ENCODE results near the gene GMNC.

Gene GMNC

DNA sequence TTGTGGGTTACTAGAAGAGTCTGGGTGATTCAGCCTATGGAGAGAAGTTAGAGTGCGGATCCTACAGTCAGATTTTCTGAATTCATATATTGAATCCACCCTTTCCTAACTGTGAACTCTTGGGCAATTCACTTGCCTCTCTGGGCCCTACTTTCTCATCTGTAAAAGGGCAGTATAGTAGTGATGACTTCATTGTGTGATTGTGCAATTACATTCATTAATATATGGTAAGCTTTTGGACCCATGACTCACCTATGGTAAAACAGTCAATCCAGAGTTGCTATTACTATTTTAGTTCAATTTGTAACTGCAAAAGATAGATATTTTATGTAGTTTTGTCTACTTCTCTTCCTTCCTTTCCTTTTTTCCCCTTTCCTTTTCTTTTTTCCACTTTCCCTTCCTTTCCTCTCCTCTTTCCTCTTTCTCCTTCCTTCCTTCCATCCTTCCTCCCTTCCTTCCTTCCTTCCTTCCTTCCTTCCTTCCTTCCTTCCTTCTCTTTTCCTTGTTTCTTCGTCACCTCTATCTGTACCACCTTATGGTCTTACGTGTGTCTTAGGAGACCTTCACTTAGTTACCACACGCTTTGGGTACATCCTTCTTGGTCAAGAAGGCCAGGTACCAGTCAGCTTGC, 37.0 kb downstream of the GMNC start:
- Histone ChIP-seq H3K36me3 (no peaks in the 10 kb centered on the region), H3K4me1 (ENCODE audit: control insufficient read depth in 1 of 2, insufficient read depth in 1 of 2, low read depth in 1 of 2, low read length in 1 of 2) (no peaks in the 10 kb centered on the region), H3K4me3 (ENCODE audit: low read depth in 1 of 2, low read length in 1 of 2) (no peak overlapping the region), H3K27me3 (no peaks in the 10 kb centered on the region), H3K9me3 (no peaks in the 10 kb centered on the region), H3K27ac (no peak overlapping the region)
- TF ChIP-seq, protein P1, sequence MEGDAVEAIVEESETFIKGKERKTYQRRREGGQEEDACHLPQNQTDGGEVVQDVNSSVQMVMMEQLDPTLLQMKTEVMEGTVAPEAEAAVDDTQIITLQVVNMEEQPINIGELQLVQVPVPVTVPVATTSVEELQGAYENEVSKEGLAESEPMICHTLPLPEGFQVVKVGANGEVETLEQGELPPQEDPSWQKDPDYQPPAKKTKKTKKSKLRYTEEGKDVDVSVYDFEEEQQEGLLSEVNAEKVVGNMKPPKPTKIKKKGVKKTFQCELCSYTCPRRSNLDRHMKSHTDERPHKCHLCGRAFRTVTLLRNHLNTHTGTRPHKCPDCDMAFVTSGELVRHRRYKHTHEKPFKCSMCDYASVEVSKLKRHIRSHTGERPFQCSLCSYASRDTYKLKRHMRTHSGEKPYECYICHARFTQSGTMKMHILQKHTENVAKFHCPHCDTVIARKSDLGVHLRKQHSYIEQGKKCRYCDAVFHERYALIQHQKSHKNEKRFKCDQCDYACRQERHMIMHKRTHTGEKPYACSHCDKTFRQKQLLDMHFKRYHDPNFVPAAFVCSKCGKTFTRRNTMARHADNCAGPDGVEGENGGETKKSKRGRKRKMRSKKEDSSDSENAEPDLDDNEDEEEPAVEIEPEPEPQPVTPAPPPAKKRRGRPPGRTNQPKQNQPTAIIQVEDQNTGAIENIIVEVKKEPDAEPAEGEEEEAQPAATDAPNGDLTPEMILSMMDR (IDR thresholded peaks at IDR 0.05): no peak

DNA sequence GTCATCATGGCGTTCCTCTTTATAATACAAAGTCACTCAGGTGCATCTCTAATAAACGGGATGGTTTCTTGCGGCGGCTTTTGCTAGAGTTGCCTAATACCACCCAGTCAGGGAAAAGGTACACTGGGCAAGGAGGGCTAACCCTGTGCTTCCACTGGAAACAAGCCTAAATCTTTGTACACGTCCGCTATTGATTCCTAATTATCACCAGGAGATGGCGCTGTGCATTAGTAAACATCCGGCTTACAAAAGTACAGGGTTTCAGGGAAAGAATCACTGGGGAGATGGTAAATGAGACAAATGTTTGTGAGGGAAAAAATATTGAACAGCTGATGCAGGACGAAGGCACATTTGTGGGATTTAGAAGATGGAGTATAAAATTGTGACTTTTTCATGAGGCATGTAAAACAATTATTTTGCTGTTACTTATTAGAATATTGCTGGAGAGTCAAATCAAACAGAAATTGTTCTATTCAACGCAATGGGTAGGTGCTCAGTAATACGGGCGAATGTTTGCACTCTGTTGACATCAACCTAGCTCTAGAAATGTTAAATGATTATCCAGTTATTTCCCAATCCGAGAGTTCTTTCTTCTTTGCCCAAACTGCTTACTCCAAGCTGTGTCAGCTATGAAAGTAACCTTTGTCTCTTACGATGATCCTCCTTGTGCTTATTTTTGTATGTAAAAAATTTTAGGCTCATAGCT, 50.6 kb downstream of the GMNC start:
- Histone ChIP-seq H3K36me3 (no peaks in the 10 kb centered on the region), H3K27me3 (no peaks in the 10 kb centered on the region), H3K9me3 (no peaks in the 10 kb centered on the region), H3K4me1 (ENCODE audit: control insufficient read depth in 1 of 2, insufficient read depth in 1 of 2, low read depth in 1 of 2, low read length in 1 of 2) (no peaks in the 10 kb centered on the region), H3K27ac (no peak overlapping the region), H3K4me3 (ENCODE audit: low read depth in 1 of 2, low read length in 1 of 2) (no peak overlapping the region)
- TF ChIP-seq, protein P1 (IDR thresholded peaks at IDR 0.05): peak; percentile 9

DNA sequence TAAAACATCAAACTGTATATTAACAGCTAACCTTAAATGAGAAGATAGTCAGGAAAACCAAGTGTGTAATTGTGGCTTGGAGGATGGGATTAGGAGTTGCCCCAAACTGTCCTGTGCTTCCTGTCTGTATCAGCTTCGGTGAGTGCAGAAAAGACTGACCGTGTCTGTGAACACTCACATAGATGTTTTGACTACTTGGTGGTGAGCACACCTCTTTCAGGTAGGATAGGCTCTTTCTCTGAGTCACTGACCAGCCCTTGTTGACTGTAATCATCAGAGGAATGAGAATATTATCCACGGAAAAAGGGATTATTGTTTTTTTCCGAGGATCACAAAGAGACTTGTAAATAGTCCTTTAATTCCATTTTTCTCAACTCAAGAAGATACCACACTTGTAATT, 51.5 kb downstream of the GMNC start:
- Histone ChIP-seq H3K36me3 (no peaks in the 10 kb centered on the region), H3K27me3 (no peaks in the 10 kb centered on the region), H3K4me1 (ENCODE audit: control insufficient read depth in 1 of 2, insufficient read depth in 1 of 2, low read depth in 1 of 2, low read length in 1 of 2) (no peaks in the 10 kb centered on the region), H3K27ac (no peak overlapping the region), H3K9me3 (no peaks in the 10 kb centered on the region), H3K4me3 (ENCODE audit: low read depth in 1 of 2, low read length in 1 of 2) (no peak overlapping the region)
- TF ChIP-seq, protein P1 (IDR thresholded peaks at IDR 0.05): no peak

DNA sequence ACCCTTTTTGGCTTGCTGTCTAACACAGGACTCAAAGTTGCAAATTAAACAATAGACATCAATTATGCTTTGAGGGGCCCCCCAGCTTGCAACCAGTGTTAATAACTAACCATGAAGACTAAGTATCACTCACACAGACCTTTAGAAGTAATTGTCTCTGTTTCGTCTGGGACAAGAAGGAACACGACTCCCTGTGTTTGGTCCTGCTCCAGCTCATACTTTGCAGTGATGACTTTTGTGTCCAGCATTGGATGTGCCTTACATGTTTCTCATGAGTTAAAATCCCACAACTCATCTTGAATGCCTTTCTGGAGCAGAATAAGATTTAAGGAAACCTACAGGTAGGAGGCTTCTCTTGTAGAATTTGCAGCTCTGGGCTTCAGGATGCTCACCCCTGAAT, 53.1 kb downstream of the GMNC start:
- Histone ChIP-seq H3K27me3 (no peaks in the 10 kb centered on the region), H3K27ac (no peak overlapping the region), H3K36me3 (no peaks in the 10 kb centered on the region), H3K4me1 (ENCODE audit: control insufficient read depth in 1 of 2, insufficient read depth in 1 of 2, low read depth in 1 of 2, low read length in 1 of 2) (no peaks in the 10 kb centered on the region), H3K9me3 (no peaks in the 10 kb centered on the region), H3K4me3 (ENCODE audit: low read depth in 1 of 2, low read length in 1 of 2) (no peak overlapping the region)
- TF ChIP-seq, protein P1 (IDR thresholded peaks at IDR 0.05): no peak

DNA sequence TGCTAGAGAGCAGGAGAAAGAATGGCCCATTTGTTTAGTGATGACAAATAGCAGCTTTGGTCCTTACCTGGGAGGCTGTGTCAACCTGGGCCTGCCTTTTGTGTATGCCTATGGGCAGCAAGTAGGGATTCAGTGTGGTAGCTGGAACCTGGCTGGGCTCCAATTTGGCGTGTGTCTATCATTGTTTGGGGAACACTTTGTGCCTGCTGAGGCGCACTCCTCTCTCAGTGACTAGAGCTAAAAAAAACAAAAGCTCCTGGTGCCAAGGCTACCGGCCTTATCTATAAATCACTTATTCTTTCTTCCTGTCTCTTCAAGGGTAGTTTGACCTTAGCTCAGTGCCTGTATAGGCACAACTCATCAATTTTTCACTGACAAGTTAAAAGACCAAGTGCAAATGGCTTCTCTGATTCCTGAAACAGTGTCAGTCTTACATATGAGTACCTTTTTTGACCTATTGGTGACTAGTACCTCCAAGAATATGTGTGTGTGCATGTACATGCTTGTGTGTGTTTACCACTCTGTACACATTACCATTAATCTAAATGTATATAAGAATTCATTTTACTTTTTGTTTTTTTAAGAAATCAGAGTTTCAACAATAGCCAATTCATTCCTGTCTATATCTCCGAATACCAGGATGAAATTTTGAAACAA, 54.6 kb downstream of the GMNC start:
- no peaks in the 10 kb centered on the region for H3K4me1 ChIP-seq (ENCODE audit: control insufficient read depth in 1 of 2, insufficient read depth in 1 of 2, low read depth in 1 of 2, low read length in 1 of 2)
- H3K27ac ChIP-seq: no peak overlapping the region
- TF ChIP-seq, protein P1 (IDR thresholded peaks at IDR 0.05): no peak
- no peak overlapping the region for H3K4me3 ChIP-seq (ENCODE audit: low read depth in 1 of 2, low read length in 1 of 2)
- no peaks in the 10 kb centered on the region for H3K36me3 ChIP-seq
- no peaks in the 10 kb centered on the region for H3K9me3 ChIP-seq
- H3K27me3 ChIP-seq: no peaks in the 10 kb centered on the region
